ENCODE data around the gene CPLX4.

Gene CPLX4

DNA sequence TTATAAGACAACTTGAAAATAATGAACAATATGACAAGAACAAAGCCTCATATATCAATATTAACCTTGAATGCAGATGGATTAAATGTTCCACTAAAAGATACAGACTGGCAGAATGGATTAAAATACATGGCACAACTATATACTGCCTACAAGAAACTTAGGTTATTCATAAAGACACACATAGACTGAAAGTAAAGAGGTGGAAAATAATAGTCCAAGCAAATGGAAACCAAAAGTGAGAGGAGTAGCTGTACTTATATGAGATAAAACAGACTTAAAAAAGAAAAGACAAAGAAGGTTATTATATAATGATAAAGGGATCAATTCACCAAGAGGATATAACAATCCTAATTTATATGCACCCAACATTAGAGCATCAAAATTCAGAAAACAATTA lies 22.4 kb upstream of the CPLX4 start:
- 0 out of 2 replicates have a peak, but pooled peaks cover 5% of the 10 kb centered on the region for H3K9me3 ChIP-seq (ENCODE audit: control insufficient read depth, insufficient read depth, low read depth, low read length)
- H3K4me3 ChIP-seq (ENCODE audit: low read depth, low read length), result no peak overlapping the region
- ChIA-PET CTCF (no interaction called here), POLR2A (no interaction called here)
- H3K27ac ChIP-seq (ENCODE audit: extremely low read depth, low read depth, low read length), result no peak overlapping the region
- H3K4me1 ChIP-seq (ENCODE audit: control insufficient read depth, insufficient read depth, low read length), result no peaks in the 10 kb centered on the region
- peaks cover 83% of the 10 kb centered on the region in 2 experiments for H3K36me3 ChIP-seq (ENCODE audit: control insufficient read depth in 2 of 2, insufficient read depth in 1 of 2, low read length in 2 of 2)
- TF ChIP-seq ZNF274 (IDR thresholded peaks at IDR 0.05; ENCODE audit: low read length) (no peak), ZNF274 (tag by site-specific recombination; IDR thresholded peaks at IDR 0.05; ENCODE audit: borderline replicate concordance) (no peak), ZNF791 (tag by site-specific recombination; IDR thresholded peaks at IDR 0.05) (no peak), ZNF621 (tag by site-specific recombination; IDR thresholded peaks at IDR 0.05) (no peak), TRIM28 (IDR thresholded peaks at IDR 0.05; ENCODE audit: borderline replicate concordance, low read length) (no peak), SETDB1 (IDR thresholded peaks at IDR 0.05; ENCODE audit: insufficient read length, low read length) (no peak), ZNF174 (tag by site-specific recombination; IDR thresholded peaks at IDR 0.05) (no peak), ZNF530 (tag by site-specific recombination; IDR thresholded peaks at IDR 0.05; ENCODE audit: low read depth) (no peak), ZNF792 (tag by site-specific recombination; IDR thresholded peaks at IDR 0.05) (no peak), SP7 (tag by site-specific recombination; IDR thresholded peaks at IDR 0.05) (no peak), MEIS1 (CRISPR knock-in tag; IDR thresholded peaks at IDR 0.05; ENCODE audit: borderline replicate concordance) (no peak), ZNF610 (tag by site-specific recombination; IDR thresholded peaks at IDR 0.05; ENCODE audit: borderline replicate concordance) (no peak), YY1 (tag by site-specific recombination; IDR thresholded peaks at IDR 0.05) (no peak), ZNF600 (tag by site-specific recombination; IDR thresholded peaks at IDR 0.05) (no peak)
- TF ChIP-seq, protein P1, sequence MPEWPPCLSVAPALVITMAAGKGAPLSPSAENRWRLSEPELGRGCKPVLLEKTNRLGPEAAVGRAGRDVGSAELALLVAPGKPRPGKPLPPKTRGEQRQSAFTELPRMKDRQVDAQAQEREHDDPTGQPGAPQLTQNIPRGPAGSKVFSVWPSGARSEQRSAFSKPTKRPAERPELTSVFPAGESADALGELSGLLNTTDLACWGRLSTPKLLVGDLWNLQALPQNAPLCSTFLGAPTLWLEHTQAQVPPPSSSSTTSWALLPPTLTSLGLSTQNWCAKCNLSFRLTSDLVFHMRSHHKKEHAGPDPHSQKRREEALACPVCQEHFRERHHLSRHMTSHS (tag by site-specific recombination; IDR thresholded peaks at IDR 0.05), result no peak
- TF ChIP-seq, protein P2, sequence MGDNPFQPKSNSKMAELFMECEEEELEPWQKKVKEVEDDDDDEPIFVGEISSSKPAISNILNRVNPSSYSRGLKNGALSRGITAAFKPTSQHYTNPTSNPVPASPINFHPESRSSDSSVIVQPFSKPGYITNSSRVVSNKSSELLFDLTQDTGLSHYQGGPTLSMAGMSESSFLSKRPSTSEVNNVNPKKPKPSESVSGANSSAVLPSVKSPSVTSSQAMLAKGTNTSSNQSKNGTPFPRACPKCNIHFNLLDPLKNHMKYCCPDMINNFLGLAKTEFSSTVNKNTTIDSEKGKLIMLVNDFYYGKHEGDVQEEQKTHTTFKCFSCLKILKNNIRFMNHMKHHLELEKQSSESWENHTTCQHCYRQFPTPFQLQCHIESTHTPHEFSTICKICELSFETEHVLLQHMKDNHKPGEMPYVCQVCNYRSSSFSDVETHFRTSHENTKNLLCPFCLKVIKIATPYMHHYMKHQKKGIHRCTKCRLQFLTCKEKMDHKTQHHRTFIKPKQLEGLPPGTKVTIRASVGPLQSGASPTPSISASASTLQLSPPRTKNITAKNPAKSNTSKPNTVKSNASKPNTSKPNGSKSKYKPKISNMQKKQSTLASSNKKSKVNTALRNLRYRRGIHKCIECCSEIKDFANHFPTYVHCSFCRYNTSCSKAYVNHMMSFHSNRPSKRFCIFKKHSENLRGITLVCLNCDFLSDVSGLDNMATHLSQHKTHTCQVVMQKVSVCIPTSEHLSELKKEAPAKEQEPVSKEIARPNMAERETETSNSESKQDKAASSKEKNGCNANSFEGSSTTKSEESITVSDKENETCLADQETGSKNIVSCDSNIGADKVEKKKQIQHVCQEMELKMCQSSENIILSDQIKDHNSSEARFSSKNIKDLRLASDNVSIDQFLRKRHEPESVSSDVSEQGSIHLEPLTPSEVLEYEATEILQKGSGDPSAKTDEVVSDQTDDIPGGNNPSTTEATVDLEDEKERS (tag by site-specific recombination; IDR thresholded peaks at IDR 0.05), result no peak
- TF ChIP-seq, protein P3, sequence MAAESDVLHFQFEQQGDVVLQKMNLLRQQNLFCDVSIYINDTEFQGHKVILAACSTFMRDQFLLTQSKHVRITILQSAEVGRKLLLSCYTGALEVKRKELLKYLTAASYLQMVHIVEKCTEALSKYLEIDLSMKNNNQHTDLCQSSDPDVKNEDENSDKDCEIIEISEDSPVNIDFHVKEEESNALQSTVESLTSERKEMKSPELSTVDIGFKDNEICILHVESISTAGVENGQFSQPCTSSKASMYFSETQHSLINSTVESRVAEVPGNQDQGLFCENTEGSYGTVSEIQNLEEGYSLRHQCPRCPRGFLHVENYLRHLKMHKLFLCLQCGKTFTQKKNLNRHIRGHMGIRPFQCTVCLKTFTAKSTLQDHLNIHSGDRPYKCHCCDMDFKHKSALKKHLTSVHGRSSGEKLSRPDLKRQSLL (tag by site-specific recombination; IDR thresholded peaks at IDR 0.05), result no peak
- TF ChIP-seq, protein P4, sequence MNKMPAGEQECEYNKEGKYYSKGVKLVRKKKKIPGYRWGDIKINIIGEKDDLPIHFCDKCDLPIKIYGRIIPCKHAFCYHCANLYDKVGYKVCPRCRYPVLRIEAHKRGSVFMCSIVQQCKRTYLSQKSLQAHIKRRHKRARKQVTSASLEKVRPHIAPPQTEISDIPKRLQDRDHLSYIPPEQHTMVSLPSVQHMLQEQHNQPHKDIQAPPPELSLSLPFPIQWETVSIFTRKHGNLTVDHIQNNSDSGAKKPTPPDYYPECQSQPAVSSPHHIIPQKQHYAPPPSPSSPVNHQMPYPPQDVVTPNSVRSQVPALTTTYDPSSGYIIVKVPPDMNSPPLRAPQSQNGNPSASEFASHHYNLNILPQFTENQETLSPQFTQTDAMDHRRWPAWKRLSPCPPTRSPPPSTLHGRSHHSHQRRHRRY (tag by site-specific recombination; IDR thresholded peaks at IDR 0.05), result no peak

DNA sequence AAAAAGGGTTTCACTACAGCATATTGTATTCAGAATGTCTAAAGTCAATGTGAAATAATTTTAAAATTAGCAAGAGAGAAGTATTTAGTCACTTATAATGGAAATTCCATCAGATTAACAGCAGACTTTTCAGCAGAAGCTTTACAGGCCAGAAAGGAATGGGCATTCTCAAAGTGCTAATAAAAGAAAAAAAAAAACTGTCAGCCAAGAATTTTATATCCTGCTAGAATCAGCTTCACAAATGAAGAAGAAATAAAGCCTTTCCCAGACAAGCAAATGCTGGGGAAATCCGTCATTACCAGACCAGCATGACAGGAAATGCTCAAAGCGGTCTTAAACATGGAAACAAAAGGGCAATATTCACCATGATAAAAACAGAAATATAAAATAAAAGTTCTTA lies 21.9 kb upstream of the CPLX4 start:
- ChIA-PET POLR2A (interaction anchor here (0.8 kb wide), 1 partner anchor 18 kb away, joined by 6 read pairs; no protein-coding TSS in a partner anchor), CTCF (no interaction called here)
- TF ChIP-seq ZNF629 (tag by site-specific recombination; IDR thresholded peaks at IDR 0.05) (no peak), SETDB1 (IDR thresholded peaks at IDR 0.05; ENCODE audit: insufficient read length, low read length) (peak; percentile 65)
- H3K36me3 ChIP-seq (ENCODE audit: control insufficient read depth in 2 of 2, insufficient read depth in 1 of 2, low read length in 2 of 2), result peaks cover 83% of the 10 kb centered on the region in 2 experiments
- H3K27ac ChIP-seq (ENCODE audit: extremely low read depth, low read depth, low read length), result no peak overlapping the region
- 0 out of 2 replicates have a peak, but pooled peaks cover 5% of the 10 kb centered on the region for H3K9me3 ChIP-seq (ENCODE audit: control insufficient read depth, insufficient read depth, low read depth, low read length)
- H3K4me3 ChIP-seq (ENCODE audit: low read depth, low read length), result no peak overlapping the region
- H3K4me1 ChIP-seq (ENCODE audit: control insufficient read depth, insufficient read depth, low read length), result no peaks in the 10 kb centered on the region
